ENCODE results near the gene NCOA5.

- no peak for TF ChIP-seq CTCF (IDR thresholded peaks at IDR 0.05)
- TF ChIP-seq POLR2A (IDR thresholded peaks at IDR 0.05; ENCODE audit: low read depth): no peak
- no peak for TF ChIP-seq POLR2AphosphoS5 (IDR thresholded peaks at IDR 0.05)
- no peak for TF ChIP-seq EP300 (IDR thresholded peaks at IDR 0.05)
Measured at GRCh38 chr20:46035713-46036112, 54.0 kb downstream of the NCOA5 start.
